ENCODE data around the gene GCNT3.
A peak's percentile ranks its signal among the peaks of the same experiment; 100 is the strongest.

GCNT3 gene

GRCh38 chr15:59611276-59612260 is at the start of gene GCNT3:
Gene GCNT3 (plus strand): TSS chr15:59611783. CDS start chr15:59618239, 6,456 bp downstream.
- H3K4me3 Mint-ChIP-seq = no peak within 1 kb of the TSS
- peaks cover 34% of the 10 kb centered on the region for H3K27me3 Mint-ChIP-seq (ENCODE audit: low read depth)
- peaks cover 2% of the 10 kb centered on the region for H3K36me3 Mint-ChIP-seq (ENCODE audit: low read depth)
- H3K4me1 Mint-ChIP-seq (ENCODE audit: low read depth) = peaks cover 3% of the 10 kb centered on the region
- peaks cover 10% of the 10 kb centered on the region for H3K9me3 Mint-ChIP-seq
- H3K27ac Mint-ChIP-seq = no peak within 1 kb of the TSS

GRCh38 chr15:59562448-59563186 is 49.0 kb upstream of the GCNT3 start:
- peaks cover 6% of the 10 kb centered on the region for H3K4me1 Mint-ChIP-seq (ENCODE audit: low read depth)
- H3K27ac Mint-ChIP-seq = no peak overlapping the region
- no peaks in the 10 kb centered on the region for H3K36me3 Mint-ChIP-seq (ENCODE audit: low read depth)
- no peaks in the 10 kb centered on the region for H3K9me3 Mint-ChIP-seq
- H3K27me3 Mint-ChIP-seq (ENCODE audit: low read depth) = peaks cover 16% of the 10 kb centered on the region
- H3K4me3 Mint-ChIP-seq = no peak overlapping the region

- Mint-ChIP-seq H3K27me3 (ENCODE audit: low read depth) (peaks cover 20% of the 10 kb centered on the region), H3K4me3 (no peak overlapping the region), H3K4me1 (ENCODE audit: low read depth) (peaks cover 3% of the 10 kb centered on the region), H3K9me3 (no peaks in the 10 kb centered on the region), H3K36me3 (ENCODE audit: low read depth) (no peaks in the 10 kb centered on the region), H3K27ac (no peak overlapping the region)
These were observed 46.3 kb upstream of the GCNT3 start for GRCh38 chr15:59565299-59565698.

GRCh38 chr15:59567324-59567723 is 44.3 kb upstream of the GCNT3 start:
- Mint-ChIP-seq H3K4me3 (no peak overlapping the region), H3K27ac (no peak overlapping the region), H3K9me3 (no peaks in the 10 kb centered on the region), H3K27me3 (ENCODE audit: low read depth) (peaks cover 22% of the 10 kb centered on the region), H3K36me3 (ENCODE audit: low read depth) (no peaks in the 10 kb centered on the region), H3K4me1 (ENCODE audit: low read depth) (peaks cover 3% of the 10 kb centered on the region)

- no peaks in the 10 kb centered on the region for H3K9me3 Mint-ChIP-seq
- peaks cover 15% of the 10 kb centered on the region for H3K27me3 Mint-ChIP-seq (ENCODE audit: low read depth)
- no peaks in the 10 kb centered on the region for H3K4me1 Mint-ChIP-seq (ENCODE audit: low read depth)
- H3K36me3 Mint-ChIP-seq (ENCODE audit: low read depth) = no peaks in the 10 kb centered on the region
- H3K4me3 Mint-ChIP-seq = no peak overlapping the region
- H3K27ac Mint-ChIP-seq = no peak overlapping the region
These were observed 42.1 kb upstream of the GCNT3 start for GRCh38 chr15:59569477-59569876.

GRCh38 chr15:59570315-59570714 is 41.3 kb upstream of the GCNT3 start:
- Mint-ChIP-seq H3K9me3 (no peaks in the 10 kb centered on the region), H3K36me3 (ENCODE audit: low read depth) (no peaks in the 10 kb centered on the region), H3K4me3 (no peak overlapping the region), H3K27ac (no peak overlapping the region), H3K27me3 (ENCODE audit: low read depth) (peaks cover 14% of the 10 kb centered on the region), H3K4me1 (ENCODE audit: low read depth) (no peaks in the 10 kb centered on the region)

GRCh38 chr15:59571606-59572005 is 40.0 kb upstream of the GCNT3 start:
- Mint-ChIP-seq H3K4me3 (no peak overlapping the region), H3K27me3 (ENCODE audit: low read depth) (peaks cover 11% of the 10 kb centered on the region), H3K27ac (no peak overlapping the region), H3K4me1 (ENCODE audit: low read depth) (no peaks in the 10 kb centered on the region), H3K36me3 (ENCODE audit: low read depth) (no peaks in the 10 kb centered on the region), H3K9me3 (no peaks in the 10 kb centered on the region)

GRCh38 chr15:59583088-59583487 is 28.5 kb upstream of the GCNT3 start:
- Mint-ChIP-seq H3K4me1 (ENCODE audit: low read depth) (peaks cover 7% of the 10 kb centered on the region), H3K4me3 (no peak overlapping the region), H3K36me3 (ENCODE audit: low read depth) (no peaks in the 10 kb centered on the region), H3K27me3 (ENCODE audit: low read depth) (no peaks in the 10 kb centered on the region), H3K27ac (no peak overlapping the region), H3K9me3 (no peaks in the 10 kb centered on the region)

GRCh38 chr15:59587085-59587826 is 24.3 kb upstream of the GCNT3 start:
- Mint-ChIP-seq H3K4me1 (ENCODE audit: low read depth) (peaks cover 26% of the 10 kb centered on the region), H3K27ac (no peak overlapping the region), H3K27me3 (ENCODE audit: low read depth) (no peaks in the 10 kb centered on the region), H3K9me3 (no peaks in the 10 kb centered on the region), H3K36me3 (ENCODE audit: low read depth) (no peaks in the 10 kb centered on the region), H3K4me3 (no peak overlapping the region)

GRCh38 chr15:59590027-59590426 is 21.6 kb upstream of the GCNT3 start:
- H3K4me3 Mint-ChIP-seq = peak overlapping the region; percentile 45
- H3K9me3 Mint-ChIP-seq = no peaks in the 10 kb centered on the region
- no peaks in the 10 kb centered on the region for H3K36me3 Mint-ChIP-seq (ENCODE audit: low read depth)
- peaks cover 3% of the 10 kb centered on the region for H3K27me3 Mint-ChIP-seq (ENCODE audit: low read depth)
- H3K27ac Mint-ChIP-seq = peak overlapping the region; percentile 68
- peaks cover 26% of the 10 kb centered on the region for H3K4me1 Mint-ChIP-seq (ENCODE audit: low read depth)

- Mint-ChIP-seq H3K27ac (no peak overlapping the region), H3K36me3 (ENCODE audit: low read depth) (no peaks in the 10 kb centered on the region), H3K27me3 (ENCODE audit: low read depth) (peaks cover 3% of the 10 kb centered on the region), H3K4me1 (ENCODE audit: low read depth) (peaks cover 26% of the 10 kb centered on the region), H3K9me3 (no peaks in the 10 kb centered on the region), H3K4me3 (no peak overlapping the region)
These were observed 20.2 kb upstream of the GCNT3 start for GRCh38 chr15:59591356-59591755.

GRCh38 chr15:59594493-59594942 is 17.1 kb upstream of the GCNT3 start:
- Mint-ChIP-seq H3K4me1 (ENCODE audit: low read depth) (peaks cover 16% of the 10 kb centered on the region), H3K27ac (no peak overlapping the region), H3K36me3 (ENCODE audit: low read depth) (no peaks in the 10 kb centered on the region), H3K4me3 (no peak overlapping the region), H3K27me3 (ENCODE audit: low read depth) (peaks cover 13% of the 10 kb centered on the region), H3K9me3 (no peaks in the 10 kb centered on the region)

- H3K27me3 Mint-ChIP-seq (ENCODE audit: low read depth) = peaks cover 13% of the 10 kb centered on the region
- H3K9me3 Mint-ChIP-seq = no peaks in the 10 kb centered on the region
These were observed 16.6 kb upstream of the GCNT3 start for GRCh38 chr15:59594991-59595390.

GRCh38 chr15:59595434-59595915 is 16.1 kb upstream of the GCNT3 start:
- no peaks in the 10 kb centered on the region for H3K36me3 Mint-ChIP-seq (ENCODE audit: low read depth)
- H3K27ac Mint-ChIP-seq = no peak overlapping the region
- peaks cover 9% of the 10 kb centered on the region for H3K4me1 Mint-ChIP-seq (ENCODE audit: low read depth)
- H3K9me3 Mint-ChIP-seq = no peaks in the 10 kb centered on the region
- peaks cover 13% of the 10 kb centered on the region for H3K27me3 Mint-ChIP-seq (ENCODE audit: low read depth)
- H3K4me3 Mint-ChIP-seq = no peak overlapping the region

More at GRCh38 chr15:59594991-59595390, 16.6 kb upstream of the GCNT3 start:
- Mint-ChIP-seq H3K4me1 (ENCODE audit: low read depth) (peaks cover 12% of the 10 kb centered on the region), H3K4me3 (no peak overlapping the region), H3K27ac (no peak overlapping the region), H3K36me3 (ENCODE audit: low read depth) (no peaks in the 10 kb centered on the region)

Measured in T-helper 1 cell treated with Interleukin-12 subunit alpha and Interleukin-12 subunit beta and Interleukin-4 antibody, amounts not matched to agents 30 μg/mL and 1 μg/mL, for 36 hours (primary cell).